HepG2 (cell line): ENCODE measurements around the gene DENND4B. TPM values are rescaled to one million over a fixed set of nuclear protein-coding genes. Genes with fewer than 3 reads are reported as not detected.

Experiments used
- ATAC-seq: fragments of 200-7000 bp; cut with Tn5 transposase; 3 replicates; pipeline ENCODE4 v1.9.1; 2020; ENCODE audit warnings: mild to moderate bottlenecking, moderate library complexity
- Bru-seq: library from RNA; stranded (reverse); fragments of 400-500 nt; gene quantifications from one replicate; lab custom pipeline; 2021; lab: Mats Ljungman, UMichigan
- BruChase-seq, 2 experiments: library from RNA; stranded (reverse); fragments of 400-500 nt; gene quantifications; one replicate each; lab custom pipeline; 2021; lab: Mats Ljungman, UMichigan
- BruUV-seq: library from RNA; stranded (reverse); fragments of 400-500 nt; replicated peaks from 2 replicates; lab custom pipeline; 2021; lab: Mats Ljungman, UMichigan
- CTCF ChIA-PET: fragments of 300-600 bp; formaldehyde crosslinking; extraction: SDS; loops from one replicate; lab custom pipeline; 2021; ENCODE audit warnings: low total read pairs, inconsistent platforms, low intra/inter-chr PET ratio; lab: Yijun Ruan, JAX
- POLR2A ChIA-PET: fragments of 350-600 bp; sonication (Branson Sonifier 250); formaldehyde crosslinking; loops from one replicate; lab custom pipeline; 2020; ENCODE audit warnings: antibody characterized with exemption, inconsistent platforms; lab: Yijun Ruan, JAX
- DNase-seq: peaks from one replicate; pipeline ENCODE4 v3.0.0-alpha.2; 2015; ENCODE audit warnings: low spot score
- FAIRE-seq: peaks from 3 replicates; lab custom pipeline; 2011; peaks lifted over from hg19 to GRCh38; lab: Jason Lieb, UNC
- H2AFZ ChIP-seq: one replicate; pipeline ENCODE4 v1.6.1; 2011; ENCODE audit warnings: low read length, inconsistent platforms
- H3K27ac ChIP-seq: fragments of 300-600 bp; 3 replicates; pipeline ENCODE4 v1.8.0; 2011; ENCODE audit warnings: mixed run types, mild to moderate bottlenecking, mixed read lengths, low read length, inconsistent platforms; ENCODE audit not compliant: insufficient read depth; ENCODE audit errors: extremely low read length
- H3K27me3 ChIP-seq, 2 experiments: fragments of 200-600 bp in 1 of 2; 2 replicates in 1 of 2; 3 replicates in 1 of 2; pipeline versions ENCODE4 v1.6.0 to v1.8.0; 2011; ENCODE audit warnings: low read length in 2 of 2, mild to moderate bottlenecking in 2 of 2, moderate library complexity in 2 of 2, inconsistent platforms in 1 of 2; ENCODE audit not compliant: insufficient read depth in 2 of 2, control insufficient read depth in 1 of 2
- H3K36me3 ChIP-seq, 2 experiments: fragments of 200-600 bp in 1 of 2; replicated peaks in 1 of 2; 2 replicates in 1 of 2; 3 replicates in 1 of 2; pipeline versions ENCODE4 v1.5.1 to v1.8.0; 2011; ENCODE audit warnings: low read length in 2 of 2, inconsistent platforms in 1 of 2; ENCODE audit not compliant: insufficient read depth in 2 of 2, control insufficient read depth in 1 of 2
- H3K4me1 ChIP-seq: 2 replicates; pipeline ENCODE4 v1.5.1; 2012; ENCODE audit warnings: low read length, inconsistent platforms; ENCODE audit not compliant: insufficient read depth
- H3K4me2 ChIP-seq: 2 replicates; pipeline ENCODE4 v1.6.0; 2011; ENCODE audit warnings: low read depth, low read length, inconsistent platforms
- H3K4me3 ChIP-seq, 3 experiments: fragments of 200-600 bp in 1 of 3; sonication (generic), shearing (Covaris generic) in 1 of 3; replicated peaks in 1 of 3; 2 replicates each; pipeline ENCODE4 v1.5.1; 2011 to 2016; ENCODE audit warnings: low read length in 3 of 3, inconsistent platforms in 2 of 3, low read depth in 2 of 3, mild to moderate bottlenecking in 2 of 3, control low read depth in 1 of 3, mixed read lengths in 1 of 3; ENCODE audit not compliant: insufficient read depth in 1 of 3
- H3K79me2 ChIP-seq: one replicate; pipeline ENCODE4 v1.6.1; 2011; ENCODE audit warnings: low read length, inconsistent platforms; ENCODE audit not compliant: insufficient read depth
- H3K9ac ChIP-seq: 2 replicates; pipeline ENCODE4 v1.6.0; 2011; ENCODE audit warnings: mild to moderate bottlenecking, low read depth, low read length, inconsistent platforms; ENCODE audit not compliant: insufficient read depth
- H3K9me3 ChIP-seq: 2 replicates; pipeline ENCODE4 v1.5.1; 2012; ENCODE audit warnings: mild to moderate bottlenecking, low read length
- H4K20me1 ChIP-seq: 2 replicates; pipeline ENCODE4 v1.6.0; 2011; ENCODE audit warnings: inconsistent platforms, mild to moderate bottlenecking, low read length, moderate library complexity; ENCODE audit not compliant: insufficient read depth
- HOXA7 ChIP-seq: sonication (generic); formaldehyde crosslinking; IDR thresholded peaks from 2 replicates; pipeline ENCODE4 v1.8.1; 2022; ENCODE audit warnings: mild to moderate bottlenecking, missing genetic modification reagents, moderate library complexity
- NFE2L1 ChIP-seq: sonication (generic); formaldehyde crosslinking; IDR thresholded peaks from 2 replicates; pipeline ENCODE4 v1.4.0; 2020; ENCODE audit warnings: missing genetic modification reagents, mild to moderate bottlenecking, borderline replicate concordance
- NFIB ChIP-seq: sonication (generic); formaldehyde crosslinking; IDR thresholded peaks from 2 replicates; pipeline ENCODE4 v1.9.0; 2021; ENCODE audit warnings: missing genetic modification reagents, mild to moderate bottlenecking, borderline replicate concordance
- RFX5 ChIP-seq: IDR thresholded peaks from 2 replicates; pipeline ENCODE4 v1.6.1; 2011; ENCODE audit warnings: low read depth, low read length, improper control_type of control experiment
- SAFB2 ChIP-seq: sonication (generic); formaldehyde crosslinking; IDR thresholded peaks from 2 replicates; pipeline ENCODE4 v1.5.1; 2020; ENCODE audit warnings: missing genetic modification reagents, low read depth, mild to moderate bottlenecking, borderline replicate concordance
- ZNF124 ChIP-seq: sonication (generic); formaldehyde crosslinking; IDR thresholded peaks from 2 replicates; pipeline ENCODE4 v1.4.0; 2020; ENCODE audit warnings: missing genetic modification reagents
- ZNF333 ChIP-seq: sonication (generic); formaldehyde crosslinking; IDR thresholded peaks from 2 replicates; pipeline ENCODE4 v1.4.0; 2020; ENCODE audit warnings: mild to moderate bottlenecking, missing genetic modification reagents, borderline replicate concordance
- ZSCAN29 ChIP-seq: sonication (generic); formaldehyde crosslinking; conservative IDR thresholded peaks from 2 replicates; pipeline ENCODE4 v1.4.0; 2020; ENCODE audit warnings: mild to moderate bottlenecking, missing genetic modification reagents
- WGBS: methylation state at CpG from one replicate; pipeline ENCODE4 v1.1.6; 2017; ENCODE audit warnings: low lambda C conversion rate; 5-methylcytosine and 5-hydroxymethylcytosine counted together
- in situ Hi-C: cut with HindIII; loops from 2 replicates; pipeline ENCODE4 v1.10.0; 2017; ENCODE audit warnings: low pct_unique_long_range_greater_than_20kb; ENCODE audit not compliant: extremely low pct_ligation_motif_present
- intact Hi-C: fragments of 100-400 bp; cut with micrococcal nuclease; formaldehyde crosslinking; loops from one replicate; pipeline ENCODE4 v1.10.0; 2022; ENCODE audit not compliant: unreplicated experiment
- long read RNA-seq, 2 experiments: library from RNA in 1 of 2; library from polyadenylated mRNA in 1 of 2; stranded (forward) in 1 of 2; unstranded in 1 of 2; transcript quantifications; one replicate each; pipeline ENCODE4 v2.0.0, GENCODE V29; 2019 to 2022
- polyA minus RNA-seq, 3 experiments: library from RNA; depleted of rRNA, polyadenylated mRNA; stranded (reverse); fragments of >200 nt; gene quantifications; 2 replicates each; pipeline ENCODE4 v1.2.3, GENCODE V29; 2011; ENCODE audit warnings: low replicate concordance in 1 of 3
- polyA plus RNA-seq, 8 experiments: library from polyadenylated mRNA; depleted of rRNA in 3 of 8; stranded (reverse) in 7 of 8; unstranded in 1 of 8; fragments of >200 nt; fragmentation: Illumina TruSeq in 4 of 8; extraction: Trizol in 4 of 8; gene quantifications; 2 replicates each; pipeline versions ENCODE4 v1.2.1 to v1.2.3, GENCODE V29; 2011 to 2016; ENCODE audit warnings: low read depth in 4 of 8, missing spikeins in 1 of 8, mixed read lengths in 1 of 8; ENCODE audit not compliant: insufficient read depth in 1 of 8
- total RNA-seq, 5 experiments: library from RNA; depleted of rRNA; stranded (reverse); fragments of >200 nt; fragmentation: Illumina TruSeq; extraction: Trizol; gene quantifications; 2 replicates each; pipeline ENCODE4 v1.2.3, GENCODE V29; 2016; ENCODE audit warnings: low read depth in 1 of 5
- TF ChIP-seq, protein P1 (sequence below): sonication (generic); formaldehyde crosslinking; IDR thresholded peaks from 2 replicates; pipeline ENCODE4 v1.4.0; 2020; ENCODE audit warnings: low read depth, mild to moderate bottlenecking, missing genetic modification reagents
- TF ChIP-seq, protein P2 (sequence below): sonication (generic); formaldehyde crosslinking; IDR thresholded peaks from 2 replicates; pipeline ENCODE4 v1.4.0; 2020; ENCODE audit warnings: missing genetic modification reagents

DENND4B gene, protein sequence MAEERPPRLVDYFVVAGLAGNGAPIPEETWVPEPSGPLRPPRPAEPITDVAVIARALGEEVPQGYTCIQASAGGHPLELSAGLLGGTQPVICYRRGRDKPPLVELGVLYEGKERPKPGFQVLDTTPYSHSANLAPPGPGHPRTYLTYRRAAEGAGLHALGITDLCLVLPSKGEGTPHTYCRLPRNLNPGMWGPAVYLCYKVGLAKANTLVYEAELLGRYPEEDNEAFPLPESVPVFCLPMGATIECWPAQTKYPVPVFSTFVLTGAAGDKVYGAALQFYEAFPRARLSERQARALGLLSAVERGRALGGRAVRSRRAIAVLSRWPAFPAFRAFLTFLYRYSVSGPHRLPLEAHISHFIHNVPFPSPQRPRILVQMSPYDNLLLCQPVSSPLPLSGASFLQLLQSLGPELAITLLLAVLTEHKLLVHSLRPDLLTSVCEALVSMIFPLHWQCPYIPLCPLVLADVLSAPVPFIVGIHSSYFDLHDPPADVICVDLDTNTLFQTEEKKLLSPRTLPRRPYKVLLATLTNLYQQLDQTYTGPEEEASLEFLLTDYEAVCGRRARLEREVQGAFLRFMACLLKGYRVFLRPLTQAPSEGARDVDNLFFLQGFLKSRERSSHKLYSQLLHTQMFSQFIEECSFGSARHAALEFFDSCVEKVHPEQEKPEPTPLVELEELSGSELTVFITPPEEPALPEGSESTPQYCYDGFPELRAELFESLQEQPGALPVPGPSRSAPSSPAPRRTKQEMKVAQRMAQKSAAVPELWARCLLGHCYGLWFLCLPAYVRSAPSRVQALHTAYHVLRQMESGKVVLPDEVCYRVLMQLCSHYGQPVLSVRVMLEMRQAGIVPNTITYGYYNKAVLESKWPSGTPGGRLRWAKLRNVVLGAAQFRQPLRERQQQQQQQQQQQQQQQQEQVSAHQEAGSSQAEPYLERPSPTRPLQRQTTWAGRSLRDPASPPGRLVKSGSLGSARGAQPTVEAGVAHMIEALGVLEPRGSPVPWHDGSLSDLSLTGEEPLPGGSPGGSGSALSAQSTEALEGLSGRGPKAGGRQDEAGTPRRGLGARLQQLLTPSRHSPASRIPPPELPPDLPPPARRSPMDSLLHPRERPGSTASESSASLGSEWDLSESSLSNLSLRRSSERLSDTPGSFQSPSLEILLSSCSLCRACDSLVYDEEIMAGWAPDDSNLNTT (N-terminal part only)
- total RNA-seq (2016; rRNA removed; fragmentation: Illumina TruSeq; extraction: Trizol), result 8.7 and 15.1 TPM in 2 replicates
- 9.7 and 9.9 TPM in 2 replicates for total RNA-seq (2016; cell fraction: cytosol; rRNA removed; fragmentation: Illumina TruSeq; extraction: Trizol; ENCODE audit: low read depth)
- 7.7 and 18.1 TPM in 2 replicates for total RNA-seq (2016; cell fraction: insoluble cytoplasmic fraction; rRNA removed; fragmentation: Illumina TruSeq; extraction: Trizol)
- 7.2 and 8.2 TPM in 2 replicates for total RNA-seq (2016; cell fraction: membrane; rRNA removed; fragmentation: Illumina TruSeq; extraction: Trizol)
- total RNA-seq (2016; cell fraction: nucleus; rRNA removed; fragmentation: Illumina TruSeq; extraction: Trizol), result 23.7 and 25.9 TPM in 2 replicates
- 20.3 and 24.3 TPM in 2 replicates for polyA plus RNA-seq (2011; rRNA removed)
- 6.5 and 10.3 TPM in 2 replicates for polyA plus RNA-seq (2011; cell fraction: cytosol; rRNA removed)
- polyA plus RNA-seq (2011; cell fraction: nucleus; rRNA removed), result 178 and 239 TPM in 2 replicates
- polyA plus RNA-seq (2012), result 17.2 and 21.8 TPM in 2 replicates
- polyA plus RNA-seq (2016; cell fraction: cytosol; fragmentation: Illumina TruSeq; extraction: Trizol; ENCODE audit: low read depth), result 1.4 and 1.6 TPM in 2 replicates
- 10.3 and 15.7 TPM in 2 replicates for polyA plus RNA-seq (2016; cell fraction: insoluble cytoplasmic fraction; fragmentation: Illumina TruSeq; extraction: Trizol; ENCODE audit: low read depth)
- 4.1 and 5.2 TPM in 2 replicates for polyA plus RNA-seq (2016; cell fraction: membrane; fragmentation: Illumina TruSeq; extraction: Trizol; ENCODE audit: low read depth)
- polyA plus RNA-seq (2016; cell fraction: nucleus; fragmentation: Illumina TruSeq; extraction: Trizol; ENCODE audit: insufficient read depth, low read depth), result 75.3 and 79.3 TPM in 2 replicates
- polyA minus RNA-seq (2011; rRNA and poly(A)+ RNA removed; ENCODE audit: low replicate concordance), result 60.1 and 65.7 TPM in 2 replicates
- 7.4 and 8.5 TPM in 2 replicates for polyA minus RNA-seq (2011; cell fraction: cytosol; rRNA and poly(A)+ RNA removed)
- 66.1 and 70.7 TPM in 2 replicates for polyA minus RNA-seq (2011; cell fraction: nucleus; rRNA and poly(A)+ RNA removed)
- Bru-seq, nascent RNA, result percentile 60 among the genes with signal in this experiment
- percentile 80 among the genes with signal in this experiment for BruChase-seq, experiment 1, labeled RNA remaining after a 6-hour chase
- percentile 70 among the genes with signal in this experiment for BruChase-seq, experiment 2, labeled RNA remaining after a 2-hour chase
- long read RNA-seq, experiment 1, partial matches to known transcripts, result 3 of 4 reads
- long read RNA-seq, experiment 1, other reads (novel, unspliced or antisense), result 1 of 4 reads
- long read RNA-seq, experiment 2, partial matches to known transcripts, result 12 of 42 reads
- long read RNA-seq, experiment 2, other reads (novel, unspliced or antisense), result 30 of 42 reads

DNA sequence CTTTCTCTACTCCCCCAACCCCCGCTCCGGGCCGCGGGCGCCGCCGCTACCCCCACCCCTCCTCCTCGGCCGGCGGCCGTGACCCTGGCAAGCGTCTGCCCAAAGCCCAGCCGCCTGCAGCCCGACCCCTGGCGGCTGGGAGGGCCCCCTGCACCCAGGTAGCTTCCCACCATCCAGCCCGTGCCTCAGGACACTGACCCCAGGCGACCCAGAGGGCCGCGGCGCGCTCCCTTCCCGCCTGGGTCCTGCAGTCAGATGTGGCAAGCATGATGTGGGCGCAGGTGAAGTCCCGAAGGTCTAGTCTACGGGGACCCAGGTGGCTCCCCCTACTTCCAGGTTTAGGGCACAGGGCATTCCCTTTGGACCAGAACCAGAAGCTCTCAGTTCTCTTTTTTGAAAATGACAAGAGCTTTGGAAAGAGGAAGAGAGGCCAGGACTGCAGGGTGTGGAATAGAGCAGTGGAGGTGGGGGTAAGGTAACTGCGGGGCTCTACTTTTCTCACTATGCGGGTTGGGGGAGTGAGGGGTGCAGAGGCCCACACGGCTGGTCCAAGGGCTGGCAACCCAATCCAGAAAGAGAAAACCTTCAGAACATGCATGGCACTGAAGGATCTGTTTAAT lies at the start of gene DENND4B:
Gene DENND4B, minus strand, starts transcription at position 97 of the 620 bp plus-strand sequence. CDS start 2,344 bp downstream, outside the sequence.
- Histone ChIP-seq H3K9me3 (no peaks in the 10 kb centered on the region), H4K20me1 (no peaks in the 10 kb centered on the region), H3K79me2 (peaks cover 11% of the 10 kb centered on the region), H3K4me3 (peak within 1 kb of the TSS; percentile 71 to 98 (median 81)), H3K4me1 (peaks cover 40% of the 10 kb centered on the region), H3K9ac (peak within 1 kb of the TSS; percentile 82), H3K27ac (peak within 1 kb of the TSS; percentile 71), H2AFZ (no peak within 1 kb of the TSS), H3K27me3 (no peaks in the 10 kb centered on the region), H3K36me3 (peaks cover 14 to 51% of the 10 kb centered on the region in 2 experiments), H3K4me2 (peak within 1 kb of the TSS; percentile 87)
- intact Hi-C loops (loop anchor here (1.0 to 5.0 kb wide), 3 partner anchors 40 to 326 kb away; partner anchors contain the start of genes HAX1 and RAB13), in situ Hi-C loops (loop anchor here (10.0 kb wide), 1 partner anchor 122 kb away; no protein-coding TSS in a partner anchor)
- FAIRE-seq, result no peak
- CTCF ChIA-PET, result interaction anchor here (0.5 to 2.2 kb wide), 3 partner anchors 40 to 150 kb away, joined by 3 to 7 read pairs (median 3); partner anchors contain the start of gene RAB13
- BruUV-seq, result no TSS peak
- DNase-seq, result peak; percentile 75
- POLR2A ChIA-PET, result interaction anchor here (0.8 to 5.3 kb wide), 15 partner anchors 9 to 165 kb away, joined by 3 to 43 read pairs (median 8); partner anchors contain the start of genes CREB3L4, CRTC2, GATAD2B and JTB
- WGBS, result 27% methylated on average over 9 of the region's 28 CpGs
- ATAC-seq, result peak; percentile 93
- peak; percentile 63; the same call in 1 of the 2 replicates for TF ChIP-seq ZNF124 (CRISPR knock-in tag)
- no peak; the same call in 1 of the 2 replicates for TF ChIP-seq ZSCAN29 (CRISPR knock-in tag)
- TF ChIP-seq NFE2L1, result no peak
- no peak for TF ChIP-seq SAFB2 (CRISPR knock-in tag)
- no peak for TF ChIP-seq RFX5
- TF ChIP-seq, protein P1, sequence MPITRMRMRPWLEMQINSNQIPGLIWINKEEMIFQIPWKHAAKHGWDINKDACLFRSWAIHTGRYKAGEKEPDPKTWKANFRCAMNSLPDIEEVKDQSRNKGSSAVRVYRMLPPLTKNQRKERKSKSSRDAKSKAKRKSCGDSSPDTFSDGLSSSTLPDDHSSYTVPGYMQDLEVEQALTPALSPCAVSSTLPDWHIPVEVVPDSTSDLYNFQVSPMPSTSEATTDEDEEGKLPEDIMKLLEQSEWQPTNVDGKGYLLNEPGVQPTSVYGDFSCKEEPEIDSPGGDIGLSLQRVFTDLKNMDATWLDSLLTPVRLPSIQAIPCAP (CRISPR knock-in tag), result no peak
- no peak for TF ChIP-seq ZNF333 (CRISPR knock-in tag)
- TF ChIP-seq NFIB (CRISPR knock-in tag), result no peak
- peak; percentile 45; the same call in 1 of the 2 replicates for TF ChIP-seq HOXA7 (CRISPR knock-in tag)
- TF ChIP-seq, protein P2, sequence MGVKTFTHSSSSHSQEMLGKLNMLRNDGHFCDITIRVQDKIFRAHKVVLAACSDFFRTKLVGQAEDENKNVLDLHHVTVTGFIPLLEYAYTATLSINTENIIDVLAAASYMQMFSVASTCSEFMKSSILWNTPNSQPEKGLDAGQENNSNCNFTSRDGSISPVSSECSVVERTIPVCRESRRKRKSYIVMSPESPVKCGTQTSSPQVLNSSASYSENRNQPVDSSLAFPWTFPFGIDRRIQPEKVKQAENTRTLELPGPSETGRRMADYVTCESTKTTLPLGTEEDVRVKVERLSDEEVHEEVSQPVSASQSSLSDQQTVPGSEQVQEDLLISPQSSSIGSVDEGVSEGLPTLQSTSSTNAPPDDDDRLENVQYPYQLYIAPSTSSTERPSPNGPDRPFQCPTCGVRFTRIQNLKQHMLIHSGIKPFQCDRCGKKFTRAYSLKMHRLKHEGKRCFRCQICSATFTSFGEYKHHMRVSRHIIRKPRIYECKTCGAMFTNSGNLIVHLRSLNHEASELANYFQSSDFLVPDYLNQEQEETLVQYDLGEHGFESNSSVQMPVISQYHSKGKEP (CRISPR knock-in tag), result no peak
